ENCODE measurements around the gene DKK3.
"Not testable (repeated sequence)": the region's sequence is repeated elsewhere in the genome, so short reads cannot be mapped to it uniquely, and the experiment has no call there.

DKK3 gene

DNA sequence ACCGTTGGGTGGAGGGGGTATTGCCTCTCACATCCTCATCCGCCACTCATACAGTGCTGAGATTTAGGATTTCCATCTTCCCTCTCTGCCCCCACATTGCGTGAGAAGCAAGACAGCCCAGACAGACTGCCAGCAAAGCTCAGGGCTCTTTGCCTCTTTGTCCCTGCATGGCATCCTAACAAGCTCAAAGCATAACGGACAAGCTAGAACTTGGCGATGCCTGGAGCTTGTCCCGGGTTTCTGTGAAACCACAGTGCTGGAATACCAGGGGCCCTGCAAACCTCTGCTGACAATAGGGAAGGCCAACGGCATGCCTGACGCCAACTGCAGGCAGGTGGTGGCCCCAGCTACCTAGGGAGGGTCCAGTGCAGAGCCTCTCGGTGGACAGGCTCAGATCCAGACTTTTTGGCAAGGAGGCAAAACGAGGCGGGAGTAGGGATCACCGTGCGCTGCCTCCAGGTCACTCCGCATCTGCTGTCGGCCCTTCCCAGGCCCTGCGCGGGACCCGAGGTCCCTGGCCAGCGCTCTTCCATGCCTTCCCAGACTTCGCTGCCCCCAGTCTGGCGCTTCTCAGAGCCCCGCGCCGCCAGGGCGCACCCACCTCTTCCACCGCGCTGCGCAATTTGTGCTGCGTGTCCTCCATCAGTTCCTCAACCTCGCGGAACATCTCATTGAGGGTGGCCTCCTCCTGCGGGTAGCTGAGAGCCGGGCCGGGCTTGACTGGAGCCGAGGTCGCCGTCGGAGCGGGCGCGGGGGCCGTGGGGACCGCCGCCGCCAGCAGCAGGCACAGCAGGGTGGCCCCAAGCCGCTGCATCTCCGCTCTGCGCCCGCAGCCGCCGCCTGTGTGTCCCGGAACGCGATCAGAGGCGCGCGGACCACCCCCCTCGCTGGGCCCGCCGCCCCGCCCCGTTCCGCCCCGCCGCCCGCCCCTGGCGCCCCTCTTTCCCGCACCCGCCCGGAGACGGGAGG is at the start of gene DKK3:
DKK3 (minus strand) TSS at position 858 of the 969 bp plus-strand sequence; CDS start at position 814, 44 bp downstream.
- peak in 36 of 56 donors; percentile 22 to 70 (median 43) for DNase-seq

DNA sequence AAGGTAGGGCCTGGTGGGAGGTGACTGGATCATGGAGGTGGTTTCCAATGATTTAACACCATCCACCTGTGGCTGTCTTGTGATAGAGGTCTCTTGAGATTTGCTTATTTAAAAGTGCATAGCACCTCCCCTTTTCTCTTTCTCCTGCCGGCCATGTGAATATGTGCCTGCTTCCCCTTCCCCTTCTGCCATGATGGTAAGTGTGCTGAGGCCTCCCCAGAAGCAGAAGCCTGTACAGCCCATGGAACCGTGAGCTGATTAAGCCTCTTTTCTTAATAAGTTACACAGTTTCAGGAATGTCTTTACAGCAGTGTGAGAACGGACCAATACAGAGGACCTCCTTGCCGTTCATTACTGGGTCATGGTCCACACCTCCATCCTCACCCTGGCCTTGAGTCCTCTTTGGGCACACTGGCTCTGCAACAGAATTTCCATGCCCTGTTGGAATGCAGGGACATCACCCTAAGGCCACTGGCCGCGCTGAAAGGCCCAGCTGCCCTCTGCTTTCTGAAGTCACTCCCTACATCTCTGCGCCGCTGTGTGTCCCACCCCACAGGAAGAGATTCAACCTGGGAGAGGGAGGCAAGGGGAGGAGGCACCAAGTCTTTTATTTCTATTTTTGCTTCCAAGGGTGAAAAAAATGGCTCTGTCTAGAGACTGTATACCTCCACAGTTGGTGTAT is 49.0 kb upstream of the DKK3 start:
- DNase-seq = no peak

DNA sequence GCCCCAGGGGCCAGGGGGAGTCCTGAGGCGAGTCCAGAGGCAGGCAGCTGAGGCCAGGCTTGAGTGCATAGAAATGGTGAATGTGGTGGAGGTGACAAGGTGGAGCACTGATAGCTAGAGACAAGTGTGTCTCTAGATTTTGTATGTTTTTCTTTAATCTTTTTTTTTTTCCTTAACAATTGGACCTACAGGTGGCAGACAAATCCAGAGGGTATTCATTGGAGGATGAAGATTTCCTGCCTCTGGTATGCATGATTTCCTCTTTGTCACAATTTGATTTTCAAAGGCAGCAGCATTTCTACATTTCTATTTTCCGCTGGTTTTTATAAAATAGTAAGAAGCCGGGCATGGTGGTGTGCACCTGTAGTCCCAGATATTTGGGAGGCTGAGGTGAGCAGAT is 47.7 kb upstream of the DKK3 start:
- DNase-seq = no peak

DNA sequence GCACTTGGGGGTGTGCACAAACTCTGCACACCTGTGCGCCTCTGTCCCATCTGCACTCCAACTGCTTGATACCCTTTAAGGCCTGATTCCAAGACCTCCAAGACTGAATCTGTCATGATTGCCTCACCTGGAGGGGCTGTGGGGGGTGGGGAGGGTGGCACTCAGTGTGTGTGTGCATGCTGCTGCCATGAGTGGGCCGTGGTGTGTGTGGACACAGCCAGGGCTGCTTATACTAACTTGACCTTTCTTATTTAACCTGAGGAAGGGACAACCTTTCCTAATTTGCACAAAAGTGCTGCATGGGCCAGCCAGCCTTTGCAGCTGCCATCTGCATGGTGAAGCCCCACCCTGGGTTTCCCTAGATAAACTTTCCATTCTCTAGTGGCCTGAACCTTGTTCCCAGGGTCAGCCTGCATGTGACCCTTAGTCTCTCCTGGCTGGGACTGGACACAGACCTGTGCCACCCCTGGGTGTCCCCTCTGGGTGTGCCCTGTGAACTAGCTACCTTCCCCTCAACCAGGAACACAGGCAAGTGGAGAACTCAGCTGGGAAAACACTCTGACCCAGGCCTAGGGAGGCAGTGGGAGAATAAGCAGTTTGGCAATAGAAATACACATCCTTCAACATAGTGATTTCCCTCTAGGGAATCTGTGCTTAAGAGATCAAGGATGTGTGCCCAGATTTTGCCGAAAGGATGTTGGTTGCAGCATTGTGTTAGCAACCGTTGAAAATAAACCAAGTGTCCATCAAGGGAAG is 45.4 kb upstream of the DKK3 start:
- DNase-seq = no peak

DNA sequence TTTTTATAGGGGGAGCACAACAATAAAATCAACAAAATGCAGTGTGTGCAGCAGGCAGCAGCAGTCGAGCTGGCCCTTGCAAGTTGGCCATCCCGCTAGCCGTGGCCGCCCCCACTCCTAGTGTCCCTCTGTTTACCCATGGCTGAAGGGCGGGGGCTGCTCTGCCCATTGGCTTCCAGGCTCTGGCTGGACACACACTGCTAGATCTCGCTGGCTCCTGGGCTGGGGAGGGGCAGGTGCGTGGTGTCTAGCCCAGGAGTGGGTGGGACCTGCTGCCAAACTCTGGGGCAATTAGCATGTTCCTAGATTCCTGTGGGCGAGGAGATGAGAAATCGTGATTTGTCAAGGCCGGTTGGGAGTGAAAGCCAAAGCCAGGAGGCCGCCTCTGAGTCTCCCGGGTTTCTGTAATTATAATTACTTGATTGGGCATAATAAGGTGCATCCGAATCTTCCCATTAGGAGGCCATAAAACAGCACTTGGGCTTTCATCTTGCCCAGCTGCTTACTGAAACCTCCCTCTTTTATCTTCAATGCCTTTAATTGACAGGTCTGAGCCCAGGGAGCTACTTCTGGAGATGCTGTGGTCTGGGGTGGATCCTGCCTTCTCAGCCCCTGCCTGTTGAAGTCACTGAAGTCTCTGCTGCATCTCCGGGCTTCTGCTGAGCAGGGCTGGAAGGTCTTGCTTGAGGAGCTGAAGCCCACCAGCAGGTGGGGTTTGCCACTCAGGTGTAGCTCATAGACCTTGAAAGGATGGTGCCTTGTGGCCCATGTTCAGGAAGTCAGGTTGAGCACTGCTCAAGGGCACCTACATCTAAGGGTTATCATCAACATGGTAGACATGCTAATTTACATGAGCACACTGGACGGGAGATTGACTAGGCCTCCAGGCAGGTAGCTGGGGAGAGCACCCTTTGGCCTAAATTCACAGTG is 44.5 kb upstream of the DKK3 start:
- no peak for DNase-seq

DNA sequence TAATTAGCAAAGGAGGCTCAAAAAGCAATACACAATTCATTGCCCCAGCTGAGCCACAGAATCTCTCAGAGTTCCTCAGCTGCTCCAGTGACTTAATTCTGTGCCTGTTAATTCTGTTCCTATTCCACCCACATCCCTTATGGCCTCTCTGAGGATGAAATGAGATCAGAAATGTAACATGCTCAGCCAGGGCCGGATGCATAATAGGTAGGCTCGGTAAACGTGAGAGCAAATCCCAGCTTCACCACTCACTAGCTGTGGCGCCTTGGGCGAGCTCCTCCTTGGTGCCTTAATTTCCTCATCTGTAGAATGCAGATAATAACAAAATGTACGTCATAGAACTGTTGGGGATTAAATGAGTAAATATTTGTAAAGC is 42.8 kb upstream of the DKK3 start:
- DNase-seq = peak in 6 of 56 donors; percentile 7 to 37 (median 24)

DNA sequence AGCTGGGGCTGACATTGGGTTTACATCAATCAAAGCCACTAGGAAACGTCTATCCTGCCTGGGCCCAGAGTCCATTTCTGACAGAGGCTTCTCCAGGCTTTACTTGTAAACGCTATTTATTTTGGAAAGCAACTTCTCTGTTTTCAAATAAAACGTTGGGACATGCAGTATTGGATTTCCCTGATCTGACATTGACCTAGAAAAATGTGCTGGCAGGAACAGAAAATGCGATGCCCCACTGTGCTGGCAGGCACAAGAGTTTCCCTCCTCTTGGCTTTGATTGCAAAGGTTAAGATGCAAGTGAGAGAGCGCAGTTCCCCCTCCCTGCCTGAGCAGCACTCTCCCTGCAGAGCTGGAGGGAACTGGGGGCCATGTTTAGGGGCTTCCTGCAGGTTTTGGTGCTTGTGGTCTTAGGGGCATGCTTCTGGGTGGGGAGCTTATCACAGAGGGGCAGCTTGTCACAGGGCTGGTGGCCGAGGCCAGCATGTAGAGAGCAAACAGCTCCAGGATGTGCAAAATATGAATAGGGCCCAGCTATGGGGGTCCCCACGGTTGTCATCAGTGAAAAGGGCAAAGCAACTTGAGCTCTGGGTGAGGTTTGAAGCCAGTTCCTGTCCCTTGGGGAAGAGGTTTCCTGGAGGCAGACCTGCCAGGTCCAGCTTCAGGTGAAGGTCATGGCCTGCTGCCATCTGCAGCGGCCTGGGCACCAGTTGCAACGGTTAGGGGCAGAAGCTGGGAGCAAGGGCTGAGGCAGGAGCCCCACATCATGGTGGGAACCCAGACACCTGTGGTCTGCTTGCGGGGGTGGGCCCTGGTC is 42.3 kb upstream of the DKK3 start:
- DNase-seq = no peak

DNA sequence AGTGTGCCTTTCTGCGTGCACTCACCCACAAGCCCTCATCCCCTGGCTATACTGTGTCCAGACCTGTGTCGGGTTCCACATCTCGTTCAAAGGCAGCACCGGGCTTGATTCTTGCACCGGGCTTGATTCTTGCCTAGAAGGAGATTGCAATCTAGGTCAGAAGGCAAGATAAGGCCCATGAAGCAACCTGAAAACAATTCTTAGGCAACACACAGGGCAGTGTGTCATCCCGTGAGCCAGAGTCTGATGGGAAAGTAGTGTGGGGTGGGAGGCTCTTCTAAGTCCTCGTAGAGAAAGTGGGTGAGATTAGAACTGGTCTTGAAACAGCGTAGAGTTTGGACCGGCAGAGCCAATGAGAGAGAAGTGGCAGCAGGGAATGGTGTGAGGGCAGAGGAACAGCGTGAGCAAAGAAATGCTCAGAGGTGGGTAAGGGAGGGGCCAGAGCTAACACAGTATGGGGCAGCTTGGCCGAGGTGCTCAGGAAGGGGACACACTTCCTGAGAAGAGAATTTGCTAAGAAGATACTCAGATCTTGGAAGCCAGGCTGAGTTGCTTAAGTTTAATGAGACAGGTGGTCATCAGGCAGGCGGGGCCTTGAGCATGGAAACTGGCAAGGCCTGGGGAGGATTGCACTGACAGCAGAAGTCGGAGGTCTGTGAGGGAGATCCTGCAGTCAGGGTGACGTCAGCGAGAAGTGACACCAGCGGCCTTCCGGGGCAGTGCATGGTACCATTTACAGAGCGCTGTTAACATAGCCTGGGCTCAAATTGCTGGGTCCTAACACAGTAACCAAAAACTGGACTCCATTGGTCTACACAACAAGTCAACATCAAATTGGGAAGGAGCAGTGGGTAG is 40.7 kb upstream of the DKK3 start:
- no peak for DNase-seq

DNA sequence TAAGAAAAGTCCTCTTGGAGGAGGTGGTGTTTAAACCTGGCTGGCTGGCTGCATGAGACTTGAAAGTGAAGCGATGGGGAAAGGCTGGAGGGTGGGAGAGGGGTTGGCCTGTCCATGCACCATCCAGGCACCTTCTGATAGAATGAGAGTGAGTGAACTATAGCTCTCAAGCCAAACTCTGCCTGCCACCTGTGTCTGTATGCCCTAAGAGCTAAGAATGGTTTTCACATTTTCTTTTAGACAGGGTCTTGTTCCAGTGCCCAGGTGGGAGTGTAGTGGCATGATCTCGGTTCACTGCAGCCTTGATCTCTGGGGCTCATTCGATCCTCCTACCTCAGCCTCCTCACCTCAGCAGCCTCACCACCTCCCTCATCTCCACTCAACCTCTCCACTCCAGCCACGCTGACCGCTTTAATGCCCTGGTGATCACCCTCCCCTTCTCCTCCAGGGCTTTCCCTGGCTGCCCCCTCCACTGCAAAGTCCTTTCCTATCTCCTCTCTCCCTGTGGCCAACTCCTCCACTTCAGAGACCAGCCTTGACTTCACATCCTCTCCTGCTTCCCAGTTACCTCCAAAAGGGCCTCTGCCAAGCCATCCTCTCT is 38.3 kb upstream of the DKK3 start:
- DNase-seq = no peak

DNA sequence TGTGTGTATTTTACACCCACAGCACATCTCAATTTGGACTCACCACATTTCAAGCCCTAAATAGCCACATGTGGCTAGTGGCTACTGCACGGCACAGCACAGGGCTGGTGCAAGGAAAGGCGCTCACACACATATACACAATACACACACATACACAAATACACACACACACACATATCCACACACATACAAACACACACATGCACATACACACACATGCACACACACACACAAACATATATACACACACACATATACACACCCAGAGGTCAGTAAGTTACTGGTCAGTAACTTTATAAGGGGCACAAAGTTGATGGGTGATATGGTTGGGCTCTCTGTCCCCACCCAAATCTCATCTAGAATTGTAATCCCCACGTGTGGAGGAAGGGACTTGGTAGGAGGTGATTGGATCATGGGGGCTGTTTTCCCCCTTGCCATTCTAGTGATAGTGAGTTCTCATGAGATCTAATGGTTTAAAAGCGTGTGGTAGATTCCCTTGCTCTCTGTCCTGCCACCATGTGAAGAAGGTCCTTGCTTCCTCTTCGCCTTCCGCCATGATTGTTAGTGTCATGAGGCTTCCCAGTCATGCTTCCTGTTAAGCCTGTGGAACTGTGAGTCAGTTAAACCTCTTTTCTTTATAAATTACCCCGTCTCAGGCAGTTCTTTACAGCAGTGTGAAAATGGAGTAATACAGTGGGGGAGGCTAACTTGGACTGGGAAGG is 37.6 kb upstream of the DKK3 start:
- DNase-seq = no peak

DNA sequence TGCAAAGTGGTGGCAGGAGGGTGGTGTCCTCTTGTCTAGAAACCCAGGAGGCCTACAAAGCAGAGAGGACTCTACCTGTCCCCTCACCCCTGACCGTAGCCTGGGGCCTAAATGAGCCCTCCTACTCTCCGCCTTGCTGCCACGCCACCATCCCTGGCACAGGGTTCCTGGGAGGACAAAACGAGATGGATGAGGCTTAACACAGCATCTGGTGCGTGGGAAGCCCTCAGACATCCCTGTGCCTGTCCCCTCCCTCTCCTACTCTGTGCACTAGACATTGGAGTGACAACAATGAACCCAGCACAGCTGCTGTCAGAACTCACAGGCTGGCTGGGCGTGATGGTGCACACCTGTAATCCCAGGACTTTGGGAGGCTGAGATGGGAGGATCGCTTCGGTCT is 36.4 kb upstream of the DKK3 start:
- DNase-seq = peak in 1 of 56 donors; percentile 25

DNA sequence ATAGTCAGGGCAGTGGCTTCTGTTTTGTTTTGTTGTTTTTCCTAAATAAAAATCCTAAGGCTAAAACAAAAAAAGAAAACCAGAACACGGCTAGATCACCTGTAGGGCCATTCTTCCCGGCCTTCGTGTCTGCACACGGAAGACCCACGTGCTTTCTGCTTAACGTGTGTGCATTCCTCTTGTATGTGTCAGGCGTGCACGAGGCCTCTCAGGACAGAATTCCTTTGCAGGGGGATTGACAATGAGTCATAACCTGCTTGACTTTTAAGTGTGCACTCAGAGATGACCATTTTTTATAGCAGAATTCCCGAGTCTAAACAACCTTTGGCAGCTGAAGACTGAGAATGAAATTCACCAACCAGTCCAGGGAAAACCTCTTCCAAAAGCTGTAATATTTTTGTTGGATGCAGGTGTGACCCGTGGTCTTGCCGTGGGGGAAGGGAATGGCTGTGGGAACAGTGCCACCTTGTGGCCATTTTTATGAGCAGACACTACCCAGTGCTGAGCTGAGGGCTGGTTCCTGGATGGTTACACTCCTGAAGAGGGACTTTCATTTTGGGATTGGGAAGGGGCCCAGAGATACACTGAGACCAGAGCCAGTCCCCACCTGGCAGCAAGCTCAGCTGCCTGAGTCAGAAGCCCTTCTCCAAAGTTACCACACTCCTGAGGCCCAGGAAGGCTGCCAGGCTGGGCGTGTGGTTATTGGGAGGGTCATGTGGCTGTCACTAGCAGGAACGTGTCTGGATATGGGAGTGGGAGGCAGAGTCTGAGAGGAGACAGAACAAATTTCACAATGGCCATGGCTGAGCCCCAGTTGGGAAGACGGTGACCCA is 35.7 kb upstream of the DKK3 start:
- peak in 47 of 56 donors; percentile 12 to 87 (median 54) for DNase-seq

DNA sequence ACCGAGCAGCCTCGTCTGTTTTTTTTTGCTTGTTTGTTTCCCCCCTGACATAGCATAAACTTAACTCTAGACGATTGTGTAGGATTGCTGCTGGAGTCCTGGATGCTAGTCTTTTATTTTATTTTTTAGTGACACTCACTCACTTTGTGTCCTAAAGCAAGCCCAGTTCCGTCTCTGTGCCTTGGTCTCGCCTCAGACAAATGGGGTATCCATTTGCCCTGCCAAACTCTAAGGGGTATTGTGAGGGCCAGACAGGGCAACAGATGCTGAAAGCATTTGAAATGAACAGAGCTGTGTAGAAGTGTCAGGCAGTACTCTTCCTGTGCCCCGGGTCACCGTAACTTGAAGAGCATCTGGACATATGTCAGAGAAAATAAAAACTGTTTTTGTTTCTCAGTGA is 34.8 kb upstream of the DKK3 start:
- DNase-seq = no peak

DNA sequence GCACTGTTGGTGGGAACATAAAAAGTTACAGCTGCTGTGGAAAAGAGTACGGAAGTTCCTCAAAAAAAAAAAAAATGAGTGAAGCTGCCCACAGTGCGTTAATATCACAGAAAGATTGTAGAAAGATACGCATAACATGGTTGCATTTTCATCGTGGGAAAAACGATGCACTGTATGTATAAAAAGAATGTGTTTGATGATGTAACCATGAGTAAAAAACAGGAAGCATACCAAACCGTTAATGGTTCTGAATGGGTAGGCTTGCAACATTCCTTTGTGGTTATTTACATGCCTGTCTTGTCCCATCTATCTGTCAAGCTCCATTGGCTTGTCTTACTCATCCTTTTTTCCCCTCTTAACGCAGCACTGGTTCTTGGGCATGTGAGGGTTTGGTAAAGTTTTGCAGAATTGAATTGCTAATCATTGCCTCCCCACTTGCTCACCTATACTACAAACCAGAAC is 33.8 kb upstream of the DKK3 start:
- no peak for DNase-seq

DNA sequence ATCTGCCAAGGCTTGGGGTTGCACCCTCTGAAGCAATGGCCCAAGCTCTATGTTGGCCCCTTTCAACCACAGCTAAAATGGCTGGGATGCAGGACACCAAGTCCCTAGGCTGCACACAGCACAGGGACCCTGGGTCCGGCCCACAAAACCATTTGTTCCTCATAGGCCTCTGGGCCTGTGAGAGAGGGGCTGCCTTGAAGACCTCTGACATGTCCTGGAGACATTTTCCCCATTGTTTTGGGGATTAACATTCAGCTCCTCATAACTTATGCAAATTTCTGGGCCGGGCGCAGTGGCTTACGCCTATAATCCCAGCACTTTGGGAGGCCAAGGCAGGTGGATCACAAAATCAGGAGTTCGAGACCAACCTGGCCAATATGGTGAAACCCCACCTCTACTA is 32.3 kb upstream of the DKK3 start:
- DNase-seq = not testable (repeated sequence)

DNA sequence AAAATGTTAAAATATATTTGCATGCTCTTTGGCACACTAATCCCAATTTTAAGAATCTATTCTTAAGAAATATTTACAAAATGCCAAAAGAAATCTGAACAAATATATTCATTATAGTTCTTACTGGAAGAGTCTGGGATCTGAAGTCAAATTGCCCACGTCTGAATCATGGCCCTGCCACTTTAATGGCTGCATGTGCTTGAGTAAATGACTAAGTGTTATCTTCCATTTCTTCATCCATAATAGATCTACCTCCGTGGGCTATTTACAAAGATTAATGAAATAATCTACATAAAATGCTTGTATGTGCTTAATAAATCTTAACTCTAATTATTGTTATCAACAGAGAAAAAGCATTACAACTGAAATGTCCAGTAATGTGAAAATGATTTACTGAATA is 24.5 kb upstream of the DKK3 start:
- no peak for DNase-seq

Data from amygdala (tissue), 56 donors.